Left renal pelvis (tissue), 4 donors: Measurements from ENCODE around the gene NAA16. TPM values are rescaled to one million over a fixed set of nuclear protein-coding genes. Genes with fewer than 3 reads are reported as not detected.
A peak's percentile ranks its signal among the peaks of the same experiment; 100 is the strongest.
"Not testable (repeated sequence)": the region's sequence is repeated elsewhere in the genome, so short reads cannot be mapped to it uniquely, and the experiment has no call there.

Source experiments
- DNase-seq, 4 donors: peaks; one replicate each; pipeline ENCODE4 v3.0.0-alpha.2; 2013; ENCODE audit warnings: low read depth in 4 of 4, low spot score in 3 of 4
- polyA plus RNA-seq, 4 donors: library from polyadenylated mRNA; unstranded; fragments of 120-200 nt; gene quantifications; one replicate each; pipeline ENCODE4 v1.2.1, GENCODE V29; 2013; ENCODE audit not compliant: insufficient read length in 4 of 4

NAA16 gene
- polyA plus RNA-seq = 10 to 100 TPM; 26.8 to 47.6 (median 32.6) TPM

- peak; percentile 83 to 89 (median 88) for DNase-seq
Observed at GRCh38 chr13:41310963-41311405, at the start of gene NAA16. NAA16 (plus strand) TSS chr13:41311267; CDS start chr13:41311529, 262 bp downstream.

GRCh38 chr13:41263261-41263971 is 47.7 kb upstream of the NAA16 start, which contains the start of gene MTRF1:
MTRF1 (minus strand) TSS chr13:41263576; CDS start chr13:41260907, 2,669 bp downstream.
- DNase-seq = peak; percentile 70 to 85 (median 74)

GRCh38 chr13:41267106-41267505 is 44.0 kb upstream of the NAA16 start:
- DNase-seq = no peak

GRCh38 chr13:41268764-41269163 is 42.3 kb upstream of the NAA16 start:
- DNase-seq = no peak

GRCh38 chr13:41271456-41272285 is 39.4 kb upstream of the NAA16 start:
- DNase-seq = no peak

GRCh38 chr13:41273831-41274441 is 37.1 kb upstream of the NAA16 start:
- no peak for DNase-seq

- no peak for DNase-seq
Observed at GRCh38 chr13:41274881-41275280, 36.2 kb upstream of the NAA16 start.

GRCh38 chr13:41276824-41277223 is 34.2 kb upstream of the NAA16 start:
- DNase-seq = no peak

- not testable (repeated sequence) for DNase-seq
Observed at GRCh38 chr13:41279156-41279555, 31.9 kb upstream of the NAA16 start.

- no peak for DNase-seq
Observed at GRCh38 chr13:41282129-41282571, 28.9 kb upstream of the NAA16 start.

GRCh38 chr13:41284512-41285288 is 26.4 kb upstream of the NAA16 start:
- DNase-seq = no peak

GRCh38 chr13:41286370-41286769 is 24.7 kb upstream of the NAA16 start:
- no peak for DNase-seq

- no peak for DNase-seq
Observed at GRCh38 chr13:41289463-41289881, 21.6 kb upstream of the NAA16 start.

- no peak for DNase-seq
Observed at GRCh38 chr13:41291246-41291645, 19.8 kb upstream of the NAA16 start.

GRCh38 chr13:41293272-41293671 is 17.8 kb upstream of the NAA16 start:
- no peak for DNase-seq

- no peak for DNase-seq
Observed at GRCh38 chr13:41294914-41295313, 16.2 kb upstream of the NAA16 start.

- no peak for DNase-seq
Observed at GRCh38 chr13:41295973-41296372, 15.1 kb upstream of the NAA16 start.

- no peak for DNase-seq
Observed at GRCh38 chr13:41296879-41297646, 14.0 kb upstream of the NAA16 start.

- DNase-seq = no peak
Observed at GRCh38 chr13:41299316-41300094, 11.6 kb upstream of the NAA16 start.
